ENCODE measurements around the gene TBC1D16. TPM values are rescaled to one million over a fixed set of nuclear protein-coding genes. Genes with fewer than 3 reads are reported as not detected.

Gene TBC1D16
- total RNA-seq, 1 experiment from 2014 or later, result 85.8 TPM

GRCh38 chr17:80007939-80008338, 27.7 kb downstream of the TBC1D16 start:
- H3K9me3 Mint-ChIP-seq, result no peaks in the 10 kb centered on the region
- Histone ChIP-seq H3K56ac (ENCODE audit: insufficient read length, low read depth, low read length) (no peak overlapping the region), H4K91ac (ENCODE audit: insufficient read length, low read depth, low read length) (no peak overlapping the region), H3K27me3 (ENCODE audit: insufficient read depth, low read length) (no peaks in the 10 kb centered on the region), H2AFZ (ENCODE audit: low read length) (no peak overlapping the region), H3T11ph (ENCODE audit: low read length) (no peak overlapping the region), H3K14ac (ENCODE audit: insufficient read depth, low read length) (no peak overlapping the region), H4K5ac (ENCODE audit: insufficient read length, low read depth, low read length) (no peak overlapping the region), H2AK5ac (ENCODE audit: insufficient read length, low read length) (no peak overlapping the region), H3K23me2 (ENCODE audit: insufficient read length, low read depth, low read length, poor library complexity, severe bottlenecking) (peaks cover 5% of the 10 kb centered on the region), H3K4me1 (ENCODE audit: insufficient read depth, low read length) (no peaks in the 10 kb centered on the region), H4K20me1 (ENCODE audit: control insufficient read depth, insufficient read depth, insufficient read length) (no peaks in the 10 kb centered on the region), H3K27ac (ENCODE audit: insufficient read length, low read depth, low read length) (no peak overlapping the region), H3K9ac (ENCODE audit: extremely low read depth, insufficient read length, low read length) (no peak overlapping the region), H2BK120ac (ENCODE audit: low read depth, low read length, poor library complexity, severe bottlenecking) (no peak overlapping the region), H2BK12ac (ENCODE audit: insufficient read length, low read depth, low read length) (no peak overlapping the region), H3K9me3 (ENCODE audit: control insufficient read depth, low read depth, low read length) (no peaks in the 10 kb centered on the region), H2BK20ac (ENCODE audit: low read depth, low read length, poor library complexity, severe bottlenecking) (no peak overlapping the region), H2BK5ac (ENCODE audit: insufficient read length, low read length) (no peak overlapping the region), H3K79me2 (ENCODE audit: insufficient read depth, low read length) (peaks cover 1% of the 10 kb centered on the region; the same call in 1 of the 2 replicates), H4K8ac (replicated peaks; ENCODE audit: insufficient read length, low read depth, low read length) (no peak overlapping the region), H3K23ac (ENCODE audit: insufficient read length, low read depth, low read length) (no peak overlapping the region), H3K79me1 (ENCODE audit: insufficient read depth, low read depth, low read length, poor library complexity, severe bottlenecking) (no peaks in the 10 kb centered on the region), H2BK15ac (ENCODE audit: low read depth, low read length) (no peak overlapping the region), H3K4me2 (ENCODE audit: insufficient read depth, insufficient read length, low read length) (no peak overlapping the region), H3K4ac (ENCODE audit: low read depth, low read length) (no peak overlapping the region), H3K18ac (ENCODE audit: insufficient read length, low read depth, low read length) (no peak overlapping the region)
- TF ChIP-seq, protein P1, sequence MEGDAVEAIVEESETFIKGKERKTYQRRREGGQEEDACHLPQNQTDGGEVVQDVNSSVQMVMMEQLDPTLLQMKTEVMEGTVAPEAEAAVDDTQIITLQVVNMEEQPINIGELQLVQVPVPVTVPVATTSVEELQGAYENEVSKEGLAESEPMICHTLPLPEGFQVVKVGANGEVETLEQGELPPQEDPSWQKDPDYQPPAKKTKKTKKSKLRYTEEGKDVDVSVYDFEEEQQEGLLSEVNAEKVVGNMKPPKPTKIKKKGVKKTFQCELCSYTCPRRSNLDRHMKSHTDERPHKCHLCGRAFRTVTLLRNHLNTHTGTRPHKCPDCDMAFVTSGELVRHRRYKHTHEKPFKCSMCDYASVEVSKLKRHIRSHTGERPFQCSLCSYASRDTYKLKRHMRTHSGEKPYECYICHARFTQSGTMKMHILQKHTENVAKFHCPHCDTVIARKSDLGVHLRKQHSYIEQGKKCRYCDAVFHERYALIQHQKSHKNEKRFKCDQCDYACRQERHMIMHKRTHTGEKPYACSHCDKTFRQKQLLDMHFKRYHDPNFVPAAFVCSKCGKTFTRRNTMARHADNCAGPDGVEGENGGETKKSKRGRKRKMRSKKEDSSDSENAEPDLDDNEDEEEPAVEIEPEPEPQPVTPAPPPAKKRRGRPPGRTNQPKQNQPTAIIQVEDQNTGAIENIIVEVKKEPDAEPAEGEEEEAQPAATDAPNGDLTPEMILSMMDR (conservative IDR thresholded peaks at IDR 0.05), result no peak
- no CpG with 5 or more reads among the region's 10 CpGs for WGBS (ENCODE audit: extremely low coverage, insufficient read length, low lambda C conversion rate)
- DNase-seq, result no peak
- H3K27ac Mint-ChIP-seq, result peak overlapping the region in 1 of 3 experiments; percentile 89; a peak in 1 of 7 replicates
- peaks cover 7 to 25% (median 16%) of the 10 kb centered on the region in 3 experiments; a peak in 6 of 7 replicates for H3K36me3 Mint-ChIP-seq (ENCODE audit: insufficient read depth in 1 of 3, low read depth in 3 of 3)
- H3K4me1 Mint-ChIP-seq, result peaks cover 10 to 20% of the 10 kb centered on the region in 2 experiments; a peak in 3 of 4 replicates
- H3K4me3 Mint-ChIP-seq, result no peak overlapping the region
- H3K27me3 Mint-ChIP-seq (ENCODE audit: low read depth), result no peaks in the 10 kb centered on the region
